PC-9 (cell line): ENCODE results near the gene DOCK3. TPM values are rescaled to one million over a fixed set of nuclear protein-coding genes. Genes with fewer than 3 reads are reported as not detected.

Experiments used
- BruUV-seq: library from RNA; stranded (reverse); fragments of 400-500 nt; replicated peaks from 2 replicates; lab custom pipeline; 2021; lab: Mats Ljungman, UMichigan
- CTCF ChIA-PET: fragments of 300-600 bp; sonication (Branson Sonifier 250); formaldehyde crosslinking; loops from one replicate; lab custom pipeline; 2022; ENCODE audit warnings: antibody characterized with exemption; lab: Charles Lee
- POLR2A ChIA-PET: fragments of 300-600 bp; sonication (Branson Sonifier 250); formaldehyde crosslinking; loops from one replicate; lab custom pipeline; 2022; ENCODE audit warnings: antibody characterized with exemption; ENCODE audit not compliant: unreplicated experiment; lab: Charles Lee
- DNase-seq, 2 experiments: peaks; one replicate each; pipeline versions ENCODE4 v3.0.0 to v3.0.0-alpha.2; 2015 to 2022; ENCODE audit warnings: mixed read lengths in 1 of 2
- H2AFZ ChIP-seq: fragments of 200-600 bp; sonication (generic); 2 replicates; pipeline ENCODE4 v1.8.1; 2017; ENCODE audit warnings: antibody characterized with exemption
- H3F3A ChIP-seq: fragments of 200-600 bp; sonication (generic); 2 replicates; pipeline ENCODE4 v1.8.1; 2017; ENCODE audit warnings: antibody characterized with exemption, mild to moderate bottlenecking, low read depth; ENCODE audit not compliant: insufficient read depth
- H3K27ac ChIP-seq: fragments of 200-600 bp; sonication (generic); 2 replicates; pipeline ENCODE4 v1.6.1; 2016; ENCODE audit warnings: mixed run types
- H3K27me3 ChIP-seq: fragments of 200-600 bp; sonication (generic); 2 replicates; pipeline ENCODE4 v1.6.1; 2016; ENCODE audit warnings: low read depth, mixed run types; ENCODE audit not compliant: insufficient read depth
- H3K36me3 ChIP-seq: fragments of 200-600 bp; sonication (generic); 2 replicates; pipeline ENCODE4 v1.6.1; 2016; ENCODE audit warnings: low read depth, mixed run types
- H3K4me1 ChIP-seq: fragments of 200-600 bp; sonication (generic); replicated peaks from 2 replicates; pipeline ENCODE4 v1.6.1; 2016; ENCODE audit warnings: mixed run types; ENCODE audit not compliant: insufficient read depth
- H3K4me2 ChIP-seq: fragments of 200-600 bp; sonication (generic); 2 replicates; pipeline ENCODE4 v1.6.1; 2017; ENCODE audit warnings: mixed run types
- H3K4me3 ChIP-seq: fragments of 200-600 bp; sonication (generic); 2 replicates; pipeline ENCODE4 v1.6.1; 2016; ENCODE audit warnings: mixed run types
- H3K79me2 ChIP-seq: fragments of 200-600 bp; sonication (generic); 2 replicates; pipeline ENCODE4 v1.6.1; 2017; ENCODE audit warnings: low read depth, mixed run types
- H3K9me2 ChIP-seq: fragments of 200-600 bp; sonication (generic); 2 replicates; pipeline ENCODE4 v1.8.1; 2017; ENCODE audit warnings: mild to moderate bottlenecking; ENCODE audit not compliant: insufficient read depth
- H3K9me3 ChIP-seq: fragments of 200-600 bp; sonication (generic); 2 replicates; pipeline ENCODE4 v1.8.1; 2016; ENCODE audit warnings: low read depth; ENCODE audit not compliant: insufficient read depth
- H4K20me1 ChIP-seq: fragments of 200-600 bp; sonication (generic); 2 replicates; pipeline ENCODE4 v1.8.1; 2017; ENCODE audit not compliant: insufficient read depth
- CTCF ChIP-seq: fragments of 200-600 bp; sonication (generic); conservative IDR thresholded peaks from 2 replicates; pipeline ENCODE4 v1.6.1; 2017; ENCODE audit warnings: mixed run types, antibody characterized with exemption, mild to moderate bottlenecking, moderate library complexity
- EZH2 ChIP-seq: fragments of 200-600 bp; sonication (generic); IDR thresholded peaks from 2 replicates; pipeline ENCODE4 v1.8.0; 2017; ENCODE audit warnings: antibody characterized with exemption, low read depth
- intact Hi-C: fragments of 100-400 bp; cut with micrococcal nuclease; formaldehyde crosslinking; loops from one replicate; pipeline ENCODE4 v1.10.0; 2022; ENCODE audit not compliant: unreplicated experiment
- total RNA-seq: library from RNA; stranded (reverse); gene quantifications from 2 replicates; pipeline ENCODE4 v1.2.3, GENCODE V29; 2021

Gene DOCK3
- total RNA-seq, 1 experiment from 2014 or later = 16.9 TPM

GRCh38 chr3:50673931-50674330, 796 bp upstream of the DOCK3 start:
- H3K79me2 ChIP-seq = peaks cover 24% of the 10 kb centered on the region
- no peak overlapping the region for H3K27ac ChIP-seq
- H3K4me1 ChIP-seq = peaks cover 25% of the 10 kb centered on the region
- peak overlapping the region; percentile 85 for H3K4me2 ChIP-seq
- no peaks in the 10 kb centered on the region for H3K27me3 ChIP-seq
- H3K9me2 ChIP-seq = no peaks in the 10 kb centered on the region
- ChIA-PET CTCF (no interaction called here), POLR2A (no interaction called here)
- intact Hi-C loops = no loop called here
- peak overlapping the region; percentile 76; the same call in 1 of the 2 replicates for H3K4me3 ChIP-seq
- TF ChIP-seq CTCF = no peak
- H4K20me1 ChIP-seq = no peaks in the 10 kb centered on the region
- BruUV-seq = no TSS peak
- H3K9me3 ChIP-seq = no peaks in the 10 kb centered on the region
- DNase-seq = no peak
- no peak overlapping the region for H2AFZ ChIP-seq
- H3F3A ChIP-seq = peaks cover 20% of the 10 kb centered on the region; the same call in 1 of the 2 replicates
- H3K36me3 ChIP-seq = no peaks in the 10 kb centered on the region

- no TSS peak for BruUV-seq
- CTCF ChIA-PET = interaction anchor here (0.6 to 1.8 kb wide), 6 partner anchors 12 to 704 kb away, joined by 3 to 7 read pairs (median 3); no protein-coding TSS in a partner anchor
- H3K4me3 ChIP-seq = peak overlapping the region; percentile 76
Observed at GRCh38 chr3:50675179-50676030, 678 bp downstream of the DOCK3 start.

More at GRCh38 chr3:50675179-50676030, 678 bp downstream of the DOCK3 start:
- peak; percentile 66 for TF ChIP-seq CTCF
- TF ChIP-seq EZH2 = no peak
- H3K4me1 ChIP-seq = peaks cover 25% of the 10 kb centered on the region
- no peaks in the 10 kb centered on the region for H3K36me3 ChIP-seq
- intact Hi-C loops = loop anchor here (1.0 to 5.0 kb wide), 6 partner anchors 131 to 712 kb away; partner anchors contain the start of gene MANF
- DNase-seq = peak in 1 of 2 experiments; percentile 67
- H2AFZ ChIP-seq = peak overlapping the region; percentile 90
- H3K9me2 ChIP-seq = no peaks in the 10 kb centered on the region
- POLR2A ChIA-PET = interaction anchor here (0.7 kb wide), 1 partner anchor 131 kb away, joined by 3 read pairs; no protein-coding TSS in a partner anchor
- H3K9me3 ChIP-seq = no peaks in the 10 kb centered on the region
- peaks cover 24% of the 10 kb centered on the region for H3K79me2 ChIP-seq
- H3F3A ChIP-seq = peaks cover 20% of the 10 kb centered on the region; the same call in 1 of the 2 replicates
- no peaks in the 10 kb centered on the region for H4K20me1 ChIP-seq
- peak overlapping the region; percentile 24; the same call in 1 of the 2 replicates for H3K27ac ChIP-seq
- peak overlapping the region; percentile 95 for H3K4me2 ChIP-seq
- no peaks in the 10 kb centered on the region for H3K27me3 ChIP-seq
